Measurements from ENCODE around the gene MYO10. TPM values are rescaled to one million over a fixed set of nuclear protein-coding genes. Genes with fewer than 3 reads are reported as not detected.
A peak's percentile ranks its signal among the peaks of the same experiment; 100 is the strongest.

Gene MYO10
- total and polyA plus RNA-seq, 2 experiments from 2014 or later, result 119 to 276 TPM

DNA sequence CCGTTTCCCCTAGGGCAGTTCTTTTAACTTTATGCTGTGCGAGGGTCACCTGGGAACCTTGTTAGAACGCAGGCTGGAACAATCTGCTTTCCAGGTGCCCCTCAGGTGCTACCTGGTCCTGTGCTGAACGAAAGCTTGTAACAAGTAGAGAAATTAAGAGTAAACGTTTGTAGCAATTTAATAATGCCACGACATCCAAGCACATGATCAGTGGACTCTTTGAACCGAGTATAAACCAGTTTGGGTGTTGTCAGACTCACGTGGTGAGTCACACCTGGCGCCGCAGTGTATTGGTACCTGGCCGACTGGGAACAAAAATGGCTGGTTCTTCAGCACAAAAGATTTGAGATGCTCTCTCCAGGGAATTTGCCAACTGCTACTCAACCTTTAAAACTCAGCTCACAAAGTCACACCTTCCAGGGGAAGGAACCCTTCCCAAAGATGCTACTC lies 926 bp upstream of the MYO10 start:
- Histone ChIP-seq H3K9me2 (ENCODE audit: insufficient read depth) (no peaks in the 10 kb centered on the region), H3K79me2 (replicated peaks; ENCODE audit: insufficient read depth) (peaks cover 30% of the 10 kb centered on the region), H3K4me3 (peak overlapping the region; percentile 88), H3F3A (replicated peaks; ENCODE audit: low read depth) (no peaks in the 10 kb centered on the region), H3K27me3 (ENCODE audit: insufficient read depth) (peaks cover 50% of the 10 kb centered on the region), H3K27ac (ENCODE audit: low read depth) (no peak overlapping the region), H3K4me1 (ENCODE audit: insufficient read depth) (peaks cover 32% of the 10 kb centered on the region), H3K4me2 (peak overlapping the region; percentile 84), H3K36me3 (ENCODE audit: insufficient read depth) (no peaks in the 10 kb centered on the region; the same call in 1 of the 2 replicates), H2AFZ (peak overlapping the region; percentile 93; the same call in 1 of the 2 replicates), H4K20me1 (replicated peaks; ENCODE audit: insufficient read depth) (peaks cover 16% of the 10 kb centered on the region)
- Mint-ChIP-seq H3K4me3 (peak overlapping the region; percentile 77), H3K27ac (no peak overlapping the region), H3K27me3 (ENCODE audit: insufficient read depth, low read depth, poor library complexity) (peaks cover 35% of the 10 kb centered on the region), H3K36me3 (ENCODE audit: low read depth) (no peaks in the 10 kb centered on the region), H3K4me1 (peaks cover 39% of the 10 kb centered on the region), H3K9me3 (no peaks in the 10 kb centered on the region)
- no peak for ATAC-seq
- TF ChIP-seq, protein P1, sequence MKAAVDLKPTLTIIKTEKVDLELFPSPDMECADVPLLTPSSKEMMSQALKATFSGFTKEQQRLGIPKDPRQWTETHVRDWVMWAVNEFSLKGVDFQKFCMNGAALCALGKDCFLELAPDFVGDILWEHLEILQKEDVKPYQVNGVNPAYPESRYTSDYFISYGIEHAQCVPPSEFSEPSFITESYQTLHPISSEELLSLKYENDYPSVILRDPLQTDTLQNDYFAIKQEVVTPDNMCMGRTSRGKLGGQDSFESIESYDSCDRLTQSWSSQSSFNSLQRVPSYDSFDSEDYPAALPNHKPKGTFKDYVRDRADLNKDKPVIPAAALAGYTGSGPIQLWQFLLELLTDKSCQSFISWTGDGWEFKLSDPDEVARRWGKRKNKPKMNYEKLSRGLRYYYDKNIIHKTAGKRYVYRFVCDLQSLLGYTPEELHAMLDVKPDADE (IDR thresholded peaks at IDR 0.05), result no peak
- no peak for TF ChIP-seq EZH2 (IDR thresholded peaks at IDR 0.05; ENCODE audit: low read depth, unreplicated experiment)
- no peak for TF ChIP-seq EZH2phosphoT487 (IDR thresholded peaks at IDR 0.05; ENCODE audit: unreplicated experiment)
- TF ChIP-seq ZNF331 (CRISPR knock-in tag; IDR thresholded peaks at IDR 0.05; ENCODE audit: low read depth), result no peak
- TF ChIP-seq, protein P2, sequence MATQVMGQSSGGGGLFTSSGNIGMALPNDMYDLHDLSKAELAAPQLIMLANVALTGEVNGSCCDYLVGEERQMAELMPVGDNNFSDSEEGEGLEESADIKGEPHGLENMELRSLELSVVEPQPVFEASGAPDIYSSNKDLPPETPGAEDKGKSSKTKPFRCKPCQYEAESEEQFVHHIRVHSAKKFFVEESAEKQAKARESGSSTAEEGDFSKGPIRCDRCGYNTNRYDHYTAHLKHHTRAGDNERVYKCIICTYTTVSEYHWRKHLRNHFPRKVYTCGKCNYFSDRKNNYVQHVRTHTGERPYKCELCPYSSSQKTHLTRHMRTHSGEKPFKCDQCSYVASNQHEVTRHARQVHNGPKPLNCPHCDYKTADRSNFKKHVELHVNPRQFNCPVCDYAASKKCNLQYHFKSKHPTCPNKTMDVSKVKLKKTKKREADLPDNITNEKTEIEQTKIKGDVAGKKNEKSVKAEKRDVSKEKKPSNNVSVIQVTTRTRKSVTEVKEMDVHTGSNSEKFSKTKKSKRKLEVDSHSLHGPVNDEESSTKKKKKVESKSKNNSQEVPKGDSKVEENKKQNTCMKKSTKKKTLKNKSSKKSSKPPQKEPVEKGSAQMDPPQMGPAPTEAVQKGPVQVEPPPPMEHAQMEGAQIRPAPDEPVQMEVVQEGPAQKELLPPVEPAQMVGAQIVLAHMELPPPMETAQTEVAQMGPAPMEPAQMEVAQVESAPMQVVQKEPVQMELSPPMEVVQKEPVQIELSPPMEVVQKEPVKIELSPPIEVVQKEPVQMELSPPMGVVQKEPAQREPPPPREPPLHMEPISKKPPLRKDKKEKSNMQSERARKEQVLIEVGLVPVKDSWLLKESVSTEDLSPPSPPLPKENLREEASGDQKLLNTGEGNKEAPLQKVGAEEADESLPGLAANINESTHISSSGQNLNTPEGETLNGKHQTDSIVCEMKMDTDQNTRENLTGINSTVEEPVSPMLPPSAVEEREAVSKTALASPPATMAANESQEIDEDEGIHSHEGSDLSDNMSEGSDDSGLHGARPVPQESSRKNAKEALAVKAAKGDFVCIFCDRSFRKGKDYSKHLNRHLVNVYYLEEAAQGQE (IDR thresholded peaks at IDR 0.05; ENCODE audit: unreplicated experiment), result no peak
- TF ChIP-seq, protein P3, sequence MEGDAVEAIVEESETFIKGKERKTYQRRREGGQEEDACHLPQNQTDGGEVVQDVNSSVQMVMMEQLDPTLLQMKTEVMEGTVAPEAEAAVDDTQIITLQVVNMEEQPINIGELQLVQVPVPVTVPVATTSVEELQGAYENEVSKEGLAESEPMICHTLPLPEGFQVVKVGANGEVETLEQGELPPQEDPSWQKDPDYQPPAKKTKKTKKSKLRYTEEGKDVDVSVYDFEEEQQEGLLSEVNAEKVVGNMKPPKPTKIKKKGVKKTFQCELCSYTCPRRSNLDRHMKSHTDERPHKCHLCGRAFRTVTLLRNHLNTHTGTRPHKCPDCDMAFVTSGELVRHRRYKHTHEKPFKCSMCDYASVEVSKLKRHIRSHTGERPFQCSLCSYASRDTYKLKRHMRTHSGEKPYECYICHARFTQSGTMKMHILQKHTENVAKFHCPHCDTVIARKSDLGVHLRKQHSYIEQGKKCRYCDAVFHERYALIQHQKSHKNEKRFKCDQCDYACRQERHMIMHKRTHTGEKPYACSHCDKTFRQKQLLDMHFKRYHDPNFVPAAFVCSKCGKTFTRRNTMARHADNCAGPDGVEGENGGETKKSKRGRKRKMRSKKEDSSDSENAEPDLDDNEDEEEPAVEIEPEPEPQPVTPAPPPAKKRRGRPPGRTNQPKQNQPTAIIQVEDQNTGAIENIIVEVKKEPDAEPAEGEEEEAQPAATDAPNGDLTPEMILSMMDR (conservative IDR thresholded peaks at IDR 0.05; ENCODE audit: low read depth in 2 of 2), result no peak
- TF ChIP-seq NANOG (IDR thresholded peaks at IDR 0.05; ENCODE audit: borderline replicate concordance), result no peak
- TF ChIP-seq, protein P4, sequence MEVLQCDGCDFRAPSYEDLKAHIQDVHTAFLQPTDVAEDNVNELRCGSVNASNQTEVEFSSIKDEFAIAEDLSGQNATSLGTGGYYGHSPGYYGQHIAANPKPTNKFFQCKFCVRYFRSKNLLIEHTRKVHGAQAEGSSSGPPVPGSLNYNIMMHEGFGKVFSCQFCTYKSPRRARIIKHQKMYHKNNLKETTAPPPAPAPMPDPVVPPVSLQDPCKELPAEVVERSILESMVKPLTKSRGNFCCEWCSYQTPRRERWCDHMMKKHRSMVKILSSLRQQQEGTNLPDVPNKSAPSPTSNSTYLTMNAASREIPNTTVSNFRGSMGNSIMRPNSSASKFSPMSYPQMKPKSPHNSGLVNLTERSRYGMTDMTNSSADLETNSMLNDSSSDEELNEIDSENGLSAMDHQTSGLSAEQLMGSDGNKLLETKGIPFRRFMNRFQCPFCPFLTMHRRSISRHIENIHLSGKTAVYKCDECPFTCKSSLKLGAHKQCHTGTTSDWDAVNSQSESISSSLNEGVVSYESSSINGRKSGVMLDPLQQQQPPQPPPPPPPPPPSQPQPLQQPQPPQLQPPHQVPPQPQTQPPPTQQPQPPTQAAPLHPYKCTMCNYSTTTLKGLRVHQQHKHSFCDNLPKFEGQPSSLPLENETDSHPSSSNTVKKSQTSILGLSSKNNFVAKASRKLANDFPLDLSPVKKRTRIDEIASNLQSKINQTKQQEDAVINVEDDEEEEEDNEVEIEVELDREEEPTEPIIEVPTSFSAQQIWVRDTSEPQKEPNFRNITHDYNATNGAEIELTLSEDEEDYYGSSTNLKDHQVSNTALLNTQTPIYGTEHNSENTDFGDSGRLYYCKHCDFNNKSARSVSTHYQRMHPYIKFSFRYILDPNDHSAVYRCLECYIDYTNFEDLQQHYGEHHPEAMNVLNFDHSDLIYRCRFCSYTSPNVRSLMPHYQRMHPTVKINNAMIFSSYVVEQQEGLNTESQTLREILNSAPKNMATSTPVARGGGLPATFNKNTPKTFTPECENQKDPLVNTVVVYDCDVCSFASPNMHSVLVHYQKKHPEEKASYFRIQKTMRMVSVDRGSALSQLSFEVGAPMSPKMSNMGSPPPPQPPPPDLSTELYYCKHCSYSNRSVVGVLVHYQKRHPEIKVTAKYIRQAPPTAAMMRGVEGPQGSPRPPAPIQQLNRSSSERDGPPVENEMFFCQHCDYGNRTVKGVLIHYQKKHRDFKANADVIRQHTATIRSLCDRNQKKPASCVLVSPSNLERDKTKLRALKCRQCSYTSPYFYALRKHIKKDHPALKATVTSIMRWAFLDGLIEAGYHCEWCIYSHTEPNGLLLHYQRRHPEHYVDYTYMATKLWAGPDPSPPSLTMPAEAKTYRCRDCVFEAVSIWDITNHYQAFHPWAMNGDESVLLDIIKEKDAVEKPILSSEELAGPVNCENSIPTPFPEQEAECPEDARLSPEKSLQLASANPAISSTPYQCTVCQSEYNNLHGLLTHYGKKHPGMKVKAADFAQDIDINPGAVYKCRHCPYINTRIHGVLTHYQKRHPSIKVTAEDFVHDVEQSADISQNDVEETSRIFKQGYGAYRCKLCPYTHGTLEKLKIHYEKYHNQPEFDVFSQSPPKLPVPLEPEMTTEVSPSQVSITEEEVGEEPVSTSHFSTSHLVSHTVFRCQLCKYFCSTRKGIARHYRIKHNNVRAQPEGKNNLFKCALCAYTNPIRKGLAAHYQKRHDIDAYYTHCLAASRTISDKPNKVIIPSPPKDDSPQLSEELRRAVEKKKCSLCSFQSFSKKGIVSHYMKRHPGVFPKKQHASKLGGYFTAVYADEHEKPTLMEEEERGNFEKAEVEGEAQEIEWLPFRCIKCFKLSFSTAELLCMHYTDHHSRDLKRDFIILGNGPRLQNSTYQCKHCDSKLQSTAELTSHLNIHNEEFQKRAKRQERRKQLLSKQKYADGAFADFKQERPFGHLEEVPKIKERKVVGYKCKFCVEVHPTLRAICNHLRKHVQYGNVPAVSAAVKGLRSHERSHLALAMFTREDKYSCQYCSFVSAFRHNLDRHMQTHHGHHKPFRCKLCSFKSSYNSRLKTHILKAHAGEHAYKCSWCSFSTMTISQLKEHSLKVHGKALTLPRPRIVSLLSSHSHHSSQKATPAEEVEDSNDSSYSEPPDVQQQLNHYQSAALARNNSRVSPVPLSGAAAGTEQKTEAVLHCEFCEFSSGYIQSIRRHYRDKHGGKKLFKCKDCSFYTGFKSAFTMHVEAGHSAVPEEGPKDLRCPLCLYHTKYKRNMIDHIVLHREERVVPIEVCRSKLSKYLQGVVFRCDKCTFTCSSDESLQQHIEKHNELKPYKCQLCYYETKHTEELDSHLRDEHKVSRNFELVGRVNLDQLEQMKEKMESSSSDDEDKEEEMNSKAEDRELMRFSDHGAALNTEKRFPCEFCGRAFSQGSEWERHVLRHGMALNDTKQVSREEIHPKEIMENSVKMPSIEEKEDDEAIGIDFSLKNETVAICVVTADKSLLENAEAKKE (CRISPR knock-in tag; IDR thresholded peaks at IDR 0.05), result no peak
- no peak for TF ChIP-seq POLR2AphosphoS5 (IDR thresholded peaks at IDR 0.05; ENCODE audit: low read depth)
- TF ChIP-seq CREB1 (CRISPR knock-in tag; IDR thresholded peaks at IDR 0.05; ENCODE audit: low read depth), result no peak
- no peak for TF ChIP-seq ZNF114 (CRISPR knock-in tag; IDR thresholded peaks at IDR 0.05)
- no peak for TF ChIP-seq JUNB (IDR thresholded peaks at IDR 0.05; ENCODE audit: unreplicated experiment)
- no peak for TF ChIP-seq STAT1 (IDR thresholded peaks at IDR 0.05; ENCODE audit: unreplicated experiment)
- DNase-seq (ENCODE audit: low spot score), result peak; percentile 17

Measured in GM23338 (cell line).